Femur (tissue), 1 donor: Measurements from ENCODE around the gene PAEP.

Source experiments
- DNase-seq: peaks from one replicate; pipeline ENCODE4 v3.0.0-alpha.2; 2017

The PAEP gene

DNA sequence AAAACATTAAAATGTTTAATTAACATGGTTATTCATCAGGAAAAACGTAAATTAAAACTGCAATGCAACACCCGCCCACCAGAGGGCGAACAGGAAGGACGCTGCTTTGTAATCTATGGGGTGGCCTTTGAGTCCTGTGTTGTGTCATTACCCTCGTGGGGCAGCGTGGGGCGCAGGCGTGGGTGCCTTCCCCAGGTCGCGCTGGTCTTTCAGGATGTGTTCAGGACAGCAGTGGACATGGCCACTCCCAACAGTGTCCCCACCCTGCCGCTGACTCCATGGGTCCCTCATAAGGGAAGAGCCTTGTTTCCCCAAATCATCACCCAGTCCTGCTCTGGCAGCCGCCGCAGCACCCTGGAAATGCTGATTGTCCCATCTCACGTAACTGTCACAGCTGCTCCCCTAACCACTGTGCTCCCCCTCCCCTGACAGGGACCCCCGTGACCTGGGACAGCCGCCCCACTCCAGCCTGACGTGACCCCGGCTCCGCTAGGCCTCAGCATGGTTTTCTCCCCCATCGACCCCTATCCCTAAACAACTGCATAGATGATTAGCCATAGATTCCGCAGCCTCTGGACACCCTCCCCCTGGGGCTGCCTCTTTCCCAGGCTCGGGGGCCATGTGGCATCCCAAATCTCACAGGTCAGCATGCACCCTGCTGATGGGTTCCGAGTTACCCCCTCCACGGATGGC, 41.4 kb downstream of the PAEP start:
- peak; percentile 15 for DNase-seq

DNA sequence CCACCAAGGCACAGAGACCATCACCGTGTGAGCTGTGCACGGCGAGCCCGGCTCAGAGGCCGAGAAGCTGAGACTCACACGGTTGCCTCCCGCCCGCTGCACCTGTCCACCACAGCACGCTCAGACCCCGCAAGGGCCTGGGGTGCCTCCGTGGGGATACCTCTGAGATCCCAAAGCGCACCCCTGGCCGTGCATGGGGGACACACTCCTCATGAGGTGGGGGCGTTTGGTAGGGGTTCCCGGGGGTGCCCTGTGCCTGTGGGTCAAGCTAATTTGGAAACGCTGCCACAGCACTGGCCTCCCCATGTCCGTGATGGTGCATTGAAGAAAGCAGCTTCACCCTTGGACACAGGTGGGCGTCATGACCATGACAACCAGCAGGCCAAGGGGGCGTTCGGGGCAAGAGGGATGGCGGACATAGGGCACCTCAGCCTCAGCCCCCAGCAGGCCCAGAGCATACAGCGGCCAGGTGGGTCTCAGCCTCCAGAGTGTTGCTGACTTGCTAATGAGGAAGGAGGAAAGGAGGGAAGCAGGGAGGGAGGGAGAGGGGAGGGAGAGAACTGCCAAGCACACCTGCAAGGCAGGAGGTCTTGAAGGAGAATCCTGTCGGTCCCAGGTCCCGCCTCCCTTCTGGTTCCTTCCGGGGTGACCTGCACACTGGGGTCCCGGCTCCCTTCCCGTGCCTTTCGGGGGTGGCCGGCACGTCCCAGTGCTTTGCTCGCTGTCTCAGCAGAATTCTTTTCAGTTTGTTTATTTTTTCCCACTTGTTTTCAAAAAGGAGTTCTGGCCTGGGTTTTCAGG, 43.1 kb downstream of the PAEP start:
- peak; percentile 15 for DNase-seq

DNA sequence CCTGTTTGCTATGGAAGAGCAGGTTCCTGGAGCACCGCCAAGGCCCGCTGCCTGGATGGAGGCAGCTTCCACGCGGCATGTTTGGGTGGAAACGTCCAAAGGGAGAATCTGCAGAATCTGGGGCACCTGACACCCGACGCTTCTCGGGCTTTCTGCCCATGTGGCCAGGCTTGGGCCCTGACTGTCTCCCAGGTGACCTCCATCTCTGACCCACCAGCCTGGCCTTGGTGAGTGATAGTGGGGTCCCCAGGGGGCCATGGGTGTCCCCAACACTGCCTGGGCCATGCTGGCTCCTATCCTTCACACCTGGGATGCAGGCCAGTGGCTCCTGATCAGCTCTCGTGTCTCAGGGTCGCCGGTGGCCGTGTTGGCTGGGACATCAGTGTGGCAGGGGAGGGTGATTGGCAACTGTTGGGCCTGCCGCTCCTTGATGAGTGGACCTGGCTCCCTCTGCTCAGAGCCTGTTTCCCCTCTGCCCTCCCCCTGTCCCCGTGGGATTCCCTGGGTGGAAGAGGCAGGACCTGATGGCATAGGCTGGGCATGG, 43.8 kb downstream of the PAEP start:
- peak; percentile 13 for DNase-seq

DNA sequence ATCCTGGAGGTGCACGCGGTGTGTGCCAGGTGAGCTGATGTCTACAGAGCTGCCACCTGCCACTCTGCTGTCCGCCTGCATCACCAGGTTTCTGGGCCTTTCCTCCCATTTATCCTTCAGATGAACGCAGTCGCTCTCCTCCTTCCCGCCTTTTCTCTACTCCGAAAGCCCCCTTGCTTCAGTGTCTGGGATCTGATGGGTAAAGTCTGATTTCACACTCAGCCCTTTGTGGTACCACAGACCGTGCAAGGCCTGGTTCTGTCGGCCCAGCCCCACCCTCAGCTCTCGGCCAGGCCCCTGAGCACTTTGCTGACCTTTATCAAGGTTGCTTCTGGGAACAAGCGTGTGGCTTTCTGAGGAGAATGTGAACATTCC, 45.3 kb downstream of the PAEP start:
- no peak for DNase-seq

DNA sequence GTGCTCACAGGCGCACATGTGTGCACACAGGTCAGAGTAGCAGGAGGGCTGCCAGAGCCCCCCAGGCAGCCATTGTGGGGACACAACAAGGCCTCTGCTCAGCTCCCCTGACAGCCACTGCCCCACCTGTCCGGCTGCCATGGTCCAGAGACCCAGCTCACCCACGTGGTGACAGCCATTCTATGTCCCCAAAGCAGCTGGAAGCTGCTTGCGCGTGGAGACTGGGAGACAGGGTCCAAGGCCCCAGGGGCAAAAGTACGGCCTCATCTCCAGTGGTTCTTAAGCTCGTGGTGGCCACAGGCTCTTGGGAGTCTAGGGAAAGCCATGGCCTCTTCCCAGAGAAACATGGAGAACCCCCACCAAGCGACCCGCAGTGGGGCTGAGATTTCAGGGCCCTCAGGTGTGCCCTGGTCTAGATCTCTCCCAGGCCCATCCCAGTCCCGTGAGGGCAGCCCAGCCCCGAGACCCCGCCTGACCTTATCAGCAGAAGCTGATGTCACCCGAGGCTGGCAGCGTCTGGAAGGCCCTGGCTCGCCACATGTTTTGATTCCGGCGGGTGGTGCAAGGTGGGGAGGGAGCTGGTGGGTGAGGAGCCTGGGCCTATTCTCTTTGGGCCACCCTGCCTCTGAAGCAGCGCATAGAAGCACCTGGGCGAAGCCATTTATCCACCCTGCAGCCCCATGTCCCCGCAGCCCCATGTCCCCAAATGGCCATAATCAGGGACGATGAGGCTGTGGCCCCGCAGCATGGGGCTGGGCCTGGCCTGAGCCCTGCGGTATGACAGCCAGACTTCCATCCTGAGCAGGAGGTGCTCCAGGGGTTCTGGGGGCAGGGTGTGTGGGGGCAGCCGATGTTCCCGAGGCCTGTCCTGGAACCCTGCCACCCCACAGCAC, 46.1 kb downstream of the PAEP start:
- DNase-seq, result peak; percentile 4

DNA sequence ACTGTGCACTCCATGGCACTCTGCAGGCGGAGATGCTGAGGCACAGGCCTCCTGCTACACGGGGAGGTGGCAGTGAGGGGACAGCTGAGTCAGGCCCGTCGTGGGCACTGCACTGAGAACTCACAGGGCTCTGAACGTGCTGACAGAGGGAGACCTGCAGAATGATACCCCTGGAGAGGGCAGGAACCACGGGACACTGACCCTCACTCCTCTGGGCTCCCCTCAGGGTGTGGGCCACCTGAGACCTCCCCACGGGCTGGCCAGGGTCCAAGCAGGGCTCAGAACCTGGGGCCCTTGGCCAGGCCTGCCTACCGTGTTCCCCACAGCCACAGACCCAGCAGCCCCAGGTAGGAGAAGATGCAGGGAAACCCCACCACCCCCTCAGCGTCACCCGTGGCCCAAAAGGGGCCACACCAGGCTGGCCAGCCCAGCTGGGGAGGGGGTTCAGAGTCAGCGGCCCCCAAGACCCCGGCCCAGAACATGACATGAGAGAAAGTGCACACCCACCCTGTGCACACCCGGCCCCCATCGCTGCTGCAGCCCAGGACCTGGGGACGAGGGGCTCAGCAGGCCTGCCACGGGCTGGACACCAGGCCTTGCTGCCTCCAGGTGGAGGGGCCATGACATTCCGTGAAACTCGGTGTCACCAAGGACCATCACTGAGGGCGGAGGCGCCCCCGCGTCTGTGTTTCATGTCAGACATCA, 46.9 kb downstream of the PAEP start:
- DNase-seq, result no peak

DNA sequence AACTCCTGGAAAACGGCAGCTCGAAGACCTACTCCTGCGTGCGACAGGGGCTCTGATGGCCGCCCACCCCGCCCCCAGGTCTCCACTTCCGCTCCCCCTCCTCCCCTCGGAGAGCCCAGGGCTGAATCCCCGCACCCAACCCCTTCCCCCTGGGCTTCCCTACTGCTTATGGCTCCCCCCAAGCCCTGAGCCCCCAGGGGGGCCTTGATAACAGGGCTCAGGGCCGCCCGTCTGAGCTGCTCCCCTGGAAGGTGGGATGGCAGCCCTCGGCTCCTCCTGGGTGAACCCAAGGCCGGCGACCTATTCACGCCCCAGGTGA, 47.4 kb downstream of the PAEP start:
- no peak for DNase-seq

DNA sequence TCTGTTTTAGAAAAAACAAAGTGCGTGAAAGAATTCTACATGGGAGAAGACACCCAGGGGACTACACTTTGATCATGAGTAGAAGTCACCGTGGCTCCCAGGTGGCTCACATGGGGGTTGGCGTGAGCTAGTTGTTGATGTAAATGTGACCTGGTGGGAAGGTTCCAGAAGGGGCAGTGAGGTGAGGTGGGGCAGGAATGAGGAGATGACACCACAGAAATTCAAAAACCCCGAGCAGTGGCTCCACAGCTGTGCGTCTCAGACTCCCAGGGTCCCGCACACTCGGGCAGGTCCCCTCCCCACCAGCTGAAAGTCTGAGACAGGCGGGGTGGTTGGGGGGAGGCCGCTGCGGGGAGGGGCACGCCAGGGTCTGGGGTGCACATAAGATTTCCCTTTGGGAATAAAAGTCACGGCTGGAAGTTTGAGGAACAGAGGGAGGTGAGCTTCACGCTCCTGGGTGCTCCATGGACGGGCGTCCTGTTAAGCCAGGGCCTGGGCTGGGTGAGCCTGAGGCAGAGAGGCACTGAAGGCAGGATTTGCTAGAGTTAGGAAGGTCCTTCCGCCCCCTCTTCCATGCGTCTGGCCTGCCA, 47.9 kb downstream of the PAEP start:
- no peak for DNase-seq

DNA sequence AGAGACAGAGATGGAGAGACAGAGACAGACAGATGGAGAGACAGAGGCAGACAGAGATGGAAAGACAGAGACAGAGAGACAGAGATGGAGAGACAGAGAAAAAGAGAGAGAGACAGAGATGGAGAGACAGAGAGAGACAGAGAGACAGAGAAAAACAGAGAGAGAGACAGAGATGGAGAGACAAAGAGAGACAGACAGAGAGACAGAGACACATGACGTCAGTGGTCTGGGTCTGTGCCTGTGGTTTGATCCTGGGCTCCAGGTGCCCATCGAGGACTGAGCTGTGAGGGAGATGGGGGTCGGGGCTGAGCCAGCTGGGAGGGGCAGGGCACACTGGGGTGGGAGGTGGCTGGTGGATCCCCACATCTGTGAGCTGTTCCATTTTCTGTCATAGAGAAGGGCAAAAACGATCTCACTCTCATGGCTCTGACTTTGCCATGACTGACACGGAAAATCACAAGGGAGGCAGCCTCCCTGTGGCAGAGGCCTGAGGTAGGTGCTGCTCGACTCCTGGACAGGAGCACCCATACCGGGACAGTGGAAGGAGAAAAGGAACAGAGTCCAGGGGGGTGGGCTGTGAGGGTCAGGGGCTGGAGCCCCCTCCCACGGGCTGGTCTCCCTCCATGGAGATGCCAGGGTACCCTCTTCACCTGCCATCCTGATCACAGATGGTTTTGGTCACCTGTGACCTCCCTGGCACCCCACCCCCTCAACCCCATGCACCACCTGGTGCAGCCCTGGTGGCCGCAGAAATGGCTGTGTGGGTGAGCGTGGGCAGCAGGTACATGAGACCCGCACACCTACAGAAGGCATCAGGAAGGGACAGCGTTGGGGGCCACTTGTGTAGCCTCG, 49.0 kb downstream of the PAEP start:
- no peak for DNase-seq

DNA sequence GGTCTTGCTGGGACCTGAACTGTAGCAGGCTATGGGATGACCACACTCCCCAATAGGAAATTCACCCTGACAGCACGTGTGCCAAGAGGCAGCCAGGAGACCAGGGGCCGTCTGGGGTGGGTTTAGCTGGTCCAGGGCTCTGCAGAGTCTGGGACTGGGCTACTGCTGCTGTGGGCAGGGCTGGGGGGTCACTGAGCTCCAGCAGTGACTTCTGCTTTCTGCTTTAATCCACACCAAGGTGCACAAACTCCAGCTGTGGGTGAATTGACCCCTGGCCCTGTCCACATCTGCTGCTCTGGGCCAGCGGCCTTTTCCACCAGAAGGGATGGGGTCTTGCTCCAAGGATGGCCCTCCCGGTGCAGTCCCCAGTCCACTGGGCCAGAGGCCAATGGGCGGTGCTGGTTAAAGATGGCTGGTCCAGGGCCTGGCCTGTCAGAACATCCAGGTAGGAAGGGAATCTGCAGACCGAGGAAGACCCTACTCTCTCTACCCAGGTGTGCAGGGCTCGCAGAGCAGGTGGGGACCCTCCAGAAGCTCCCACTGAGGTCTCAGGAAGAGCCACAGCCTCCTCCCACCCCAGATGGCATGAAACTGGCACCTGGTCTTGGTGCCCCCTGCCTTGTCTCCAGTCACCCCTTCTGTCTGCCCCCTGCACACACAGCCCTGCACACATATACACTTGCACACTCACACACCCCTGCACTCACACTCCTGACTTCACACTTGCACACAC, 49.8 kb downstream of the PAEP start:
- DNase-seq, result no peak

DNA sequence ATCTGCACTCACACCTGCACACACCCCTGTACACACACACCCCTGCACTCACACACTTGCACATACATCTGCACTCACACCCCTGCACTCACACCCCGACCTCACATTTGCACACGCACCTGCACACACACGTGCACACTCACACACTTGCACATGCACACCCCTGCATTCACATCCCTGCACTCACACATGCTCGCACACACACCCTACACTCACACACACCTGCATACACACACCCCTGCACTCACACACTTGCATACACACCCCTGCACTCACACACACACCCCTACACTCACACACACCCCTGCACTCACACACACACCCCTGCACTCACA, 50.3 kb downstream of the PAEP start:
- no peak for DNase-seq

DNA sequence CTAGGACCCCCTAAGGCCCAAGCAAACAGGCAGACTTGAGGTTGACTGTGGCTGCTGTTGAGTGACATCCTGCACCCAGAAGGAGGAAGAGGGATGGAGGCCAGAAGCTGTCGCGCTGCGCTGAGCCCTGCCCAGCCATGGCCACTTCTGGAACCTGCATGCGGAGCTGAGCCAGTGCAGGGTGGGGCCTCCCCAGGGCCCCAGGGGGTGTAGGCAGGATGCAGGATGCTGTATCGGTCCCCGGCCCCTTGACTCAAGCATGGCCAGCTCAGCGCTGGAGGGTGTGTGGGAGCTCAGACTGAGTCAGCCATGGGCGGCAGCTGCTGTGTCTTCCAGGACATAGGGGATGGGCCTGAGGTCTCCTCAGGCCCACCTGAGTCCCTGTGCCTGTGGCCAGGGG, 50.9 kb downstream of the PAEP start:
- DNase-seq, result no peak

DNA sequence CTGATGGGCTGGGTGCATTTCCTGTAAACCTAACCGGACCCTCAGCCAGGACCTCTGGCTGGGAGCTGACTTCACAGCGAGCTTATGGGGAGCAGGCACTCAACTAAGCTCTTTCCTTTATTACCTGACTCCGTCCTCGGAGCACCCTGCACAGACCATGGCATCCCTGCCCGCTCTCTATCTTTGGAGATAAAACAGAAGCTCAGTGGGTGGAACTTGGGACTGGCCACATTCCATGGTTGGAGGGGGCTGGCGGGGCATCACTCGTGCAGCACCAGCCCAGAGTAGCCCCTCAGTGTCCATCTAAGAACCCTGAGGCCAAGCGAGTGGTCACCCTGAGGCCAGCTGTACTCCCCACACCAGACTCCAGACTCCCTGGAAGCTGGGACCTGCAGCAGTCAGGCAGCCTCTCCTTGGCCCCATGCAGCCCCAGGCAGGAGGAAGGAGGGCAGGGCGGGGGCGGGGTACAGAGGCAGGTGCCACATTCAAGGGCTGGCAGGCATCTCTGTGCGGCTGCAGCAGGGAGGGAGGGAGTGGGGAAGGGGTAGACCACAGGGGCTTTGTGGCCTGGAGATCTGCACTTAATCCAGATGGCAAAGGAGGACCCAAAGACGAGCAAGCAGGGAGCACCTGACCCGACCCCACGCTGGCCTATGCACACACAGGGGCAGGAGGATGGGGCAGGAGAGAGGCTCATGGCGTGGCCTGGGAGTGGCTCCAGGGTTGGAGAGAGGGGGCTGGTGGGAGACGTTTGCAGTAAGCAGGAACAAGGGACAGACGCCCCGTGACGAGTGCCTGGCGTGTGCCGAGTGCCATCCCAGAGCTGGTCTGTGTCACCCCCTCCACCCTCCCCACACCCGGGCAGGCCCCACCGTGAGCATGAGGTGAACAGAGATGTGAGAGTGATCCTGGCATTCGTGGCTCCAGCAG, 51.7 kb downstream of the PAEP start:
- no peak for DNase-seq

DNA sequence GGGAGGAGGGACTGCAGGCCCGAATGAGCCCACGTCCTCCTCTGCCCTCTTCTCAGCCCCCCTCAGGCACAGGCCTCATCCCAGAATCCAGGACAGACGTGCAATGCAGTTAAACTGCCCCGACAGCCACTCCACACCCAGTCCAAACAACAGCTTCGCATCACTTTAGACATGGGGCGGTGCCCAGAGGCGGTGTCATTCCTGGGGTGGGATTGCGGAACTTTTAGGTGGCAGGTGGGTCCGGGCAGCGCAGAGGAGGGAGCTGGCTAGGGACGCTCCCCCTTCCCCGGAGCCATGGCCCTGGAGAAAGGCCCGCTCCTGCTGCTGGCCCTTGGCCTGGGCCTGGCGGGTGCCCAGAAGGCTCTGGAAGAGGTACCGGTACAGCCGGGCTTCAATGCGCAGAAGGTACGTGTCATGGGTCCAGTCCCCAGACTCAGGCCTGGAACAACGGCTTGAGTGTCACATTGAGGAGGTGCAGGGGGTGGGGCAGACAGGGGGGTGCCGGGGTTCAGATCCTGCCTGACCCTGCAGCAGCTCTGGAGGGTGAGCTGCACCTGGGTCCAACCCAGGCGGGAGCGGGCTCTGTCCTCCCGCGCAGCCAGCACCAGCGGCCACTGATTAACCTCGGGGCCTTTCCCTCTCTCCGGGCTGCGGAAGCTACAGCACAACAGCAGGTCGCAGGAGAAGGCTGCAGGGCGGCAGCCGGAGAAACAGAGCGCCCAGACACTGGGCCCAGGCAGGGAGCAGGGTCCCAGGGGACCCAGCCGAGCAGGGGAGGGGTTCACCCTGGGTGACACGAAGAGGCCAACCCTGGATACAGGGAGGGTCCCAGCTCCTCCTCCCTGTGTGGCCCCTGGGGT, 52.6 kb downstream of the PAEP start:
- DNase-seq, result no peak

DNA sequence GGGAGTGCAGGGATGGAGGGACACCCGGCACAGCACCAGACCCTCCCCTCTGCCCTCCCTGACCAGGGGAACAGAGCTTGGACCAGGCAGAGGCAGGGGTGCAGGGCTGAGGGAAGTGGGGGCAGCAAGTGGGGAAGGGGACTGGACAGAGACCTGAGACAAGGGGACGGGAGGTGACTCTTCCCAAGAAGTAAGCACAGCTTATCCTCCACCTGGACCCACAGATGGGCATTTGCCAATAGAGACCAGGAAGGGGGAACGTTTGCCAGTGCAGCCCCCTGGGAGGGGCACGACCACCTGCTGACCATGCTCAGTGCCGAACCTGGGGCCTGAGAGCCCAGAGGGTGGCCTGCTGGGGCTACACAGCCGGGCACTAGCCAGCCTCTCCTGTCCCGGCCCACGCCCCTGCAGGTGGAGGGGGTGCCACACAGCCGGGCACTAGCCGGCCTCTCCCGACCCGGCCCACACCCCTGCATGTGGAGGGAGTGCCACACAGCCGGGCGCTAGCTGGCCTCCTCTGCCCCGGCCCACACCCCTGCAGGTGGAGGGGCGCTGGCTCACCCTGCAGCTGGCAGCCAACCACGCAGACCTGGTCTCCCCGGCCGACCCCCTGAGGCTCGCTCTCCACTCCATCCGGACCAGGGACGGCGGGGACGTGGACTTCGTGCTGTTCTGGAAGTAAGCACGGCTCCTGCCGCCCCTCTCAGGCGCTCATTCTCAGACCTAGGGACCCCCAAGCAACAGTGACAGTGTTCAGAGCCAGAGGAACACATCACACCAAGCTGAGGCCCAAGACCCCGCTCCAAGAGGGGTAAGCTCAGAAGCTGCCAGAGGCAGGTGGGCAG, 53.5 kb downstream of the PAEP start:
- DNase-seq, result no peak

DNA sequence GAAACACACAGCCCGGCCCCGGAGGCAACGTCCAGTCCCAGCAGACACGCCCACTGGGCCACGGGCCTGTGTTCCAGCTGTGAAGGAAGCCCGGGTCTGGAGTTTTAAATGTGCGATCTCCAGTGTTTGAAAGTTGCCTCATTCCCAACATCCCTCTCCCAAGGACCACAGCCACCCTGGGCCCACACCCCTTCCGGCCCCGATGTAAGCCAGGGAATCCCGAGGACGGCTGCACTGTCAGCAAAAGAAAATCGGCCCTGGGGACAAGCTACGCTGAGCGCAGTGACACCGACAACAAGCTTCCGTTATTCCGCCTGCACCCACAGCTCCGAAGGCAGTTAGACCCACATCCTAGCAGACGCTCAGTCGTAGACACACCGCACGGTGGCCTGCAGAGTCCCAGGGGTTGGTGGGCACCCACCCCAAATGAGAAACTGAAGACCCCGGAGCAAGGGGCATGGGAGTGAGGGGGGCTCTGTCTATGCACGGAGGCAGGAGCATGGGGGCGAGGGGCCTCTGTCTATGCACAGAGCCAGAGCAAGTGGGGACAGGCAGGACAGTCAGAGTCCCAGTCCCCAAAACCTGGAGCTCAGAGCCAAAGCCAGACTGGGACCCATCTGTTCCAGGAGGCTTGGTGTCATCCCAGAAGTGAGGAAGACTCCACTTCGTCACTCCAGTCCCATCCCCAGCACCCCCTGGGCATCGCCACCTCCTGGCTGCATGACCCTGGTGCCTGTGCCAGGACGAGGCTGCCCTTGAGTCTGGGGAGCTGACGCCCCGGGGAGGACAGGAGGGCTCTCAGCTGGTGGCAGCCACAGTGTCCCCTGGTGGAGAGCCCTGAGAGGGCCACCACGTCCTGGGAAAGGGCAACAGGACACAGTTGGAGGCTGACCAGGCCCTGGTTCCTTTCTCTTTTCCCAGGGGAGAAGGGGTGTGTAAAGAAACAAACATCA, 54.4 kb downstream of the PAEP start:
- DNase-seq, result no peak
